HepG2 (cell line): Measurements from ENCODE around the gene TRAF3.

Experiments used
- ARNTL ChIP-seq: sonication (generic); formaldehyde crosslinking; IDR thresholded peaks from 2 replicates; pipeline ENCODE4 v1.4.0; 2020; ENCODE audit warnings: mild to moderate bottlenecking, missing genetic modification reagents
- BHLHE40 ChIP-seq: IDR thresholded peaks from 2 replicates; pipeline ENCODE4 v1.6.1; 2011; ENCODE audit warnings: low read length, improper control_type of control experiment
- CHCHD3 ChIP-seq: sonication (generic); formaldehyde crosslinking; IDR thresholded peaks from 2 replicates; pipeline ENCODE4 v1.8.0; 2022; ENCODE audit warnings: mild to moderate bottlenecking, missing genetic modification reagents, moderate library complexity
- EP300 ChIP-seq, 3 experiments: sonication (generic) in 1 of 3; formaldehyde crosslinking in 1 of 3; IDR thresholded peaks; 2 replicates each; pipeline versions ENCODE4 v1.5.1 to v1.6.1; 2011 to 2020; ENCODE audit warnings: low read depth in 2 of 3, low read length in 2 of 3, borderline replicate concordance in 1 of 3, improper control_type of control experiment in 1 of 3, mild to moderate bottlenecking in 1 of 3, missing genetic modification reagents in 1 of 3, moderate library complexity in 1 of 3
- HIVEP1 ChIP-seq: sonication (generic); formaldehyde crosslinking; IDR thresholded peaks from 2 replicates; pipeline ENCODE4 v1.4.0; 2020; ENCODE audit warnings: mild to moderate bottlenecking, missing genetic modification reagents
- MXI1 ChIP-seq: IDR thresholded peaks from 3 replicates; pipeline ENCODE4 v1.6.1; 2012; ENCODE audit warnings: low read depth, low read length, inconsistent platforms, borderline replicate concordance
- SIN3A ChIP-seq: IDR thresholded peaks from 2 replicates; pipeline ENCODE4 v1.6.1; 2011; ENCODE audit warnings: low read depth, mild to moderate bottlenecking, control low read depth, low read length, borderline replicate concordance
- SNRNP70 ChIP-seq: fragments of 200-400 bp; formaldehyde crosslinking; IDR thresholded peaks from 2 replicates; pipeline ENCODE4 v1.6.1; 2017; ENCODE audit warnings: mild to moderate bottlenecking, low read depth, low read length, moderate library complexity
- TBL1XR1 ChIP-seq: fragments of 150-350 bp; IDR thresholded peaks from 2 replicates; pipeline ENCODE4 v1.6.1; 2014; ENCODE audit warnings: borderline replicate concordance, low read length; ENCODE audit not compliant: partially characterized antibody
- ZNF589 ChIP-seq: sonication (generic); formaldehyde crosslinking; conservative IDR thresholded peaks from 2 replicates; pipeline ENCODE4 v1.8.0; 2022; ENCODE audit warnings: mild to moderate bottlenecking, moderate library complexity, missing genetic modification reagents
- TF ChIP-seq, protein P1 (sequence below): sonication (generic); formaldehyde crosslinking; conservative IDR thresholded peaks from 2 replicates; pipeline ENCODE4 v1.4.0; 2020; ENCODE audit warnings: missing genetic modification reagents

DNA sequence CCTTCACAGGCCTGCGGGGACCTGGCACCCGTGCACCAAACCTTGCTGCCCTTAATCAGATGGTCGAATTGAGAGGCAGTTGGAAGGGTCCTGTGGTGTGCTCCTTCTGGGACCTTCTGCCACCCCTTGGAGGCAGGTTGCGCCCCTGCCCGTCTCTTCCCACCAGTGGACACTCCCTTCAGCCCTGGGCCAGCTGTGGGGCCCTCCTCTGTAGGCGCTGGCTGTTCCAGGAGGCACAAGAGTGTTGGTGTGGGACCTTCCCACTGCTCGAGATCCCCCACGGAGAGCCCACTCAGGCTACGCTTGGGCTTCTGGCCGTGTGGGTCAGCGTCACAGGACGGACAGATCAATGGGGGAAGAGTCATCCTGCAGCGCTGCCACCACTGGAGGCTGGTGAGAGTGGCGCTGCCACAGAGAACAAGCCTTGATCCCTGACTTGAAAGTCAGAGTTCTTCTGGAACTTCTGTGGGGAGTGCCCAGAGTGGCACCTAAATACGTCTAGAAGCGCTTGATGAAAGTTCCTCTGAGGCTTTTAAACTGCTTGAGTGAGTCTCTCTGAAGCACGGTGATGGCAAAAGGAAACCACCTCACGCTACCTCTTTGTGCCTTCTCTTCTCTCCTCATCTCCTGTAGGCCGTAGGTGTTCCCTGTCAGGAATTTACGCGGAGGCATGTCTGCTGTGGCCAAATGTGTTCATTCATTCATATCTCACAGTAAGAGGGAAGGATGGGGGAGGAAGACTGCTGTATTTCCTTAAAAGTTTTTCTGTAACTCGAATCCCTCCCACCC, 48.3 kb downstream of the TRAF3 start:
- TF ChIP-seq ARNTL (CRISPR knock-in tag) (no peak), MXI1 (no peak), BHLHE40 (no peak), SIN3A (no peak), ZNF589 (CRISPR knock-in tag) (no peak), TBL1XR1 (no peak), CHCHD3 (no peak), EP300 (IDR thresholded peaks at IDR 0.05; ENCODE audit: low read depth in 2 of 2, low read length in 2 of 2) (no peak), EP300 (CRISPR knock-in tag; IDR thresholded peaks at IDR 0.05; ENCODE audit: borderline replicate concordance) (no peak), SNRNP70 (no peak), HIVEP1 (no peak)
- TF ChIP-seq, protein P1, sequence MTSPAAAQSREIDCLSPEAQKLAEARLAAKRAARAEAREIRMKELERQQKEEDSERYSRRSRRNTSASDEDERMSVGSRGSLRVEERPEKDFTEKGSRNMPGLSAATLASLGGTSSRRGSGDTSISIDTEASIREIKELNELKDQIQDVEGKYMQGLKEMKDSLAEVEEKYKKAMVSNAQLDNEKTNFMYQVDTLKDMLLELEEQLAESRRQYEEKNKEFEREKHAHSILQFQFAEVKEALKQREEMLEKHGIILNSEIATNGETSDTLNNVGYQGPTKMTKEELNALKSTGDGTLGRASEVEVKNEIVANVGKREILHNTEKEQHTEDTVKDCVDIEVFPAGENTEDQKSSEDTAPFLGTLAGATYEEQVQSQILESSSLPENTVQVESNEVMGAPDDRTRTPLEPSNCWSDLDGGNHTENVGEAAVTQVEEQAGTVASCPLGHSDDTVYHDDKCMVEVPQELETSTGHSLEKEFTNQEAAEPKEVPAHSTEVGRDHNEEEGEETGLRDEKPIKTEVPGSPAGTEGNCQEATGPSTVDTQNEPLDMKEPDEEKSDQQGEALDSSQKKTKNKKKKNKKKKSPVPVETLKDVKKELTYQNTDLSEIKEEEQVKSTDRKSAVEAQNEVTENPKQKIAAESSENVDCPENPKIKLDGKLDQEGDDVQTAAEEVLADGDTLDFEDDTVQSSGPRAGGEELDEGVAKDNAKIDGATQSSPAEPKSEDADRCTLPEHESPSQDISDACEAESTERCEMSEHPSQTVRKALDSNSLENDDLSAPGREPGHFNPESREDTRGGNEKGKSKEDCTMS (CRISPR knock-in tag): no peak
